ENCODE results near the gene SH3BP2.
"Not testable (repeated sequence)": the region's sequence is repeated elsewhere in the genome, so short reads cannot be mapped to it uniquely, and the experiment has no call there.

The SH3BP2 gene

DNA sequence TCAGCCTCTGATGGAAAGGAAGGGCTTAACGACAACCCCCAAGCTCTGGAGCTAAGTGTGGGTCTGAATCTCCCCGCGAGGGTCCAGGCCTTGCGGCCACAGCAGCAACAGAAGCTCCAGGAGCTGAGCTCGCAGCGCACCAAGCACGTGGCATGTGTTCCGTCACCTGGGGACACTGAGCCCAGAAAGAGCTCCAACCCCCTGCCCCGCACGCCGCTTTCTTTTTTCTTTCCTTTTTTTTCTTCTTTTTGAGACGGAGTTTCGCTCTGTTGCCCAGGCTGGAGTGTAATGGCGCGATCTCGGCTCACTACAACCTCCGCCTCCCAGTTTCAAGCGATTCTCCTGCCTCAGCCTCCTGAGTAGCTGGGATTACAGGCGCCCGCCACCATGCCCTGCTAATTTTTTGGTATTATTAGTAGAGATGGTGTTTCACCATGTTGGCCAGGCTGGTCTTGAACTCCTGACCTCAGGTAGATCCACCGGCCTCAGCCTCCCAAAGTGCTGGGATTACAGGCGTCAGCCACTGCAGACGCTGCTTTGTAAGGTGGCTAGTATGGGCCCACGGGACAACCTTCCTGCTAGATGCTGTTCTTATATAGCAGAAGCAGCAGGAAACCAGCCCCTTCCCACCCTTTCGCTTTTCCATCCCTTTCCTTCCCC is 36.1 kb upstream of the SH3BP2 start:
- TF ChIP-seq, protein P1, sequence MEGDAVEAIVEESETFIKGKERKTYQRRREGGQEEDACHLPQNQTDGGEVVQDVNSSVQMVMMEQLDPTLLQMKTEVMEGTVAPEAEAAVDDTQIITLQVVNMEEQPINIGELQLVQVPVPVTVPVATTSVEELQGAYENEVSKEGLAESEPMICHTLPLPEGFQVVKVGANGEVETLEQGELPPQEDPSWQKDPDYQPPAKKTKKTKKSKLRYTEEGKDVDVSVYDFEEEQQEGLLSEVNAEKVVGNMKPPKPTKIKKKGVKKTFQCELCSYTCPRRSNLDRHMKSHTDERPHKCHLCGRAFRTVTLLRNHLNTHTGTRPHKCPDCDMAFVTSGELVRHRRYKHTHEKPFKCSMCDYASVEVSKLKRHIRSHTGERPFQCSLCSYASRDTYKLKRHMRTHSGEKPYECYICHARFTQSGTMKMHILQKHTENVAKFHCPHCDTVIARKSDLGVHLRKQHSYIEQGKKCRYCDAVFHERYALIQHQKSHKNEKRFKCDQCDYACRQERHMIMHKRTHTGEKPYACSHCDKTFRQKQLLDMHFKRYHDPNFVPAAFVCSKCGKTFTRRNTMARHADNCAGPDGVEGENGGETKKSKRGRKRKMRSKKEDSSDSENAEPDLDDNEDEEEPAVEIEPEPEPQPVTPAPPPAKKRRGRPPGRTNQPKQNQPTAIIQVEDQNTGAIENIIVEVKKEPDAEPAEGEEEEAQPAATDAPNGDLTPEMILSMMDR (IDR thresholded peaks at IDR 0.05; ENCODE audit: extremely low read depth, insufficient read depth, missing control alignments): no peak
- in situ Hi-C loops (cut with MboI; ENCODE audit: low pct_unique_long_range_greater_than_20kb, low sequenced_read_pairs, unreplicated experiment): no loop called here
- DNase-seq (ENCODE audit: low spot score): no peak

DNA sequence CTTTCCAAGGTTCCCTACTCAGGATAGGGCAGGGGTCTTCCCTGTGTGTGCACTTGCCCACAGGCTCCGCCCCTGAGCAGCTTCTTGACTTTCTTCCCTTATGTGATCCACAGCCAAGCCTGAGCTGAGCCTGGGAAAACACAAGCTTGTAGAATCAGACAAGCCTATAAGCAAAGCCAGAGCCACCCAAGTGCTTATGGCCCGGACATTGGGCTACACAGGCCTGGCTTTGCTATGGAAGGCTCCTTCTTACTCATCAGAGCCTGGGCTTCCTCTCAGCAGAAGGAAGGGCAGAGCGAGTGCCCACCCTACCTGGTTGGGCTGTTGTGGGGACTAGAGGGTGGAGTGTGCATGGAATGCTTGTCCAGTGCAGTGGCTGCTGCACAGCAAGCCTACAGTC is 35.5 kb upstream of the SH3BP2 start:
- no peak for DNase-seq (ENCODE audit: low spot score)
- TF ChIP-seq, protein P1 (IDR thresholded peaks at IDR 0.05; ENCODE audit: extremely low read depth, insufficient read depth, missing control alignments): no peak
- in situ Hi-C loops (cut with MboI; ENCODE audit: low pct_unique_long_range_greater_than_20kb, low sequenced_read_pairs, unreplicated experiment): no loop called here

DNA sequence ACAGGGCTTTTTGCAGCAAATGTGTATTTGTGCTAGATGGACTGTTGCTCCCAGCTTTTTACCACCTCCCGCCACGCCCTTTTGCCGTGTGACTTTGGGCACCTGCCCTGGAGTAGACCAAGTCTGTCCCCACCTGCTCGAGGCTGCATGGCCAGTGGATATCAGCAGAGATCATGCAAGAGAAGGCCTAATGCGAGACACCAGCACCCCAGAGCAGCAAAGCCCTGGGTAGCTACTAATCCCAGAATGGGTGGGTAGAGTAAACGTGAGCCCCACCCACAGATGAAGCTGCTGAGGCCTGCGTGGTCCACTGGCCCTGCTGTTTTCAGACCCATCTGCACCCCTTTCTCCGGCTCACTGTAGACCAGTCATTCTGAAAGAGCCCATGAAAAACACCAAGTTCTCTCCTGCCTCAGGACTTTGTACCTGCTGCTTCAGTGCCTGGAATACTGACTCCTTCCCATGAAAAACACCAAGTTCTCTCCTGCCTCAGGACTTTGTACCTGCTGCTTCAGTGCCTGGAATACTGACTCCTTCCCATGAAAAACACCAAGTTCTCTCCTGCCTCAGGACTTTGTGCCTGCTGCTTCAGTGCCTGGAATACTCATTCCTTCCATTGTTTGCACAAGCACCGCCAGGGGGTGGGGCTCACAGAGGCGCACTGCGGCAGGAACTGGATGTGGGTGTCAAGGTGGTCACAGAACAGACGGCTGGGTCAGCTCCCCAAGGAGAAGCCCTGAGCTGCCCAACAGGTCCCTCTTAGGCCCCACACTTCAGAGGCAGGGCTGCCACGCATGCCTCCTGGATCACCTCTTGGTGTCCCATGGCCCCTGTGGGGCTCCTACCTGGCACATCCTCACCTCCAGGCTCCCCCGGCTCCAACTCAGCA is 31.6 kb upstream of the SH3BP2 start:
- no peak for DNase-seq (ENCODE audit: low spot score)
- TF ChIP-seq, protein P1 (IDR thresholded peaks at IDR 0.05; ENCODE audit: extremely low read depth, insufficient read depth, missing control alignments): no peak
- in situ Hi-C loops (cut with MboI; ENCODE audit: low pct_unique_long_range_greater_than_20kb, low sequenced_read_pairs, unreplicated experiment): no loop called here

- in situ Hi-C loops (cut with MboI; ENCODE audit: low pct_unique_long_range_greater_than_20kb, low sequenced_read_pairs, unreplicated experiment): no loop called here
- no peak for DNase-seq (ENCODE audit: low spot score)
- TF ChIP-seq, protein P1 (IDR thresholded peaks at IDR 0.05; ENCODE audit: extremely low read depth, insufficient read depth, missing control alignments): no peak
These were observed 30.8 kb upstream of the SH3BP2 start for GRCh38 chr4:2762048-2762447.

DNA sequence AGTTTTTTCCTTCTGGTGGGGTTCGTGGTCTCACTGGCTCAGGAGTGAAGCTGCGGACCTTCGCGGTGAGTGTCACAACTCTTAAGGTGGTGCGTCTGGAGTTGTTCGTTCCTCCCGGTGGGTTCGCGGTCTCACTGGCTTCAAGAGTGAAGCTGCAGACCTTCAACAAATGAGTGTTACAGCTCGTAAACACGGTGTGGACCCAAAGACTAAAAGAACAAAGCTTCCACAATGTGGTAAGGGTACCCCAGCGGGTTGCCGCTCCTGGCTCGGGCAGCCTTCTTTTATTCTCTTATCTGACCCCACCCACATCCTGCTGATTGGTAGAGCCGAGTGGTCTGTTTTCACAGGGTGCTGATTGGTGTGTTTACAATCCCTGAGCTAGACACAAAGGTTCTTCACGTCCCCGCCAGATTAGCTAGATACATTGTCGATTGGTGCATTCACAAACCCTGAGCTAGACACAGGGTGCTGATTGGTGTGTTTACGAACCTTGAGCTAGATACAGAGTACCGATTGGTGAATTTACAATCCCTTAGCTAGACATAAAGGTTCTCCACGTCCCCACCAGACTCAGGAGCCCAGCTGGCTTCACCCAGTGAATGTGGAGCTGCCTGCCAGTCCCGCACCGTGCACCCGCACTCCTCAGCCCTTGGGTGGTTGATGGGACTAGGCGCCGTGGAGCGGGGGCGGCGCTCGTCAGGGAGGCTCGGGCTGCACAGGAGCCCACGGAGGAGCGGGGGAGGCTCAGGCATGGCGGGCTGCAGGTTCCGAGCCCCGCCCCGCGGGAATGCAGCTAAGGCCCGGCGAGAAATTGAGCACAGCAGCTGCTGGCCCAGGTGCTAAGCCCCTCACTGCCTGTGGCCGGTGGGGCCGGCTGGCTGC is 30.2 kb upstream of the SH3BP2 start:
- in situ Hi-C loops (cut with MboI; ENCODE audit: low pct_unique_long_range_greater_than_20kb, low sequenced_read_pairs, unreplicated experiment); DNase-seq (ENCODE audit: low spot score): not testable (repeated sequence)

DNA sequence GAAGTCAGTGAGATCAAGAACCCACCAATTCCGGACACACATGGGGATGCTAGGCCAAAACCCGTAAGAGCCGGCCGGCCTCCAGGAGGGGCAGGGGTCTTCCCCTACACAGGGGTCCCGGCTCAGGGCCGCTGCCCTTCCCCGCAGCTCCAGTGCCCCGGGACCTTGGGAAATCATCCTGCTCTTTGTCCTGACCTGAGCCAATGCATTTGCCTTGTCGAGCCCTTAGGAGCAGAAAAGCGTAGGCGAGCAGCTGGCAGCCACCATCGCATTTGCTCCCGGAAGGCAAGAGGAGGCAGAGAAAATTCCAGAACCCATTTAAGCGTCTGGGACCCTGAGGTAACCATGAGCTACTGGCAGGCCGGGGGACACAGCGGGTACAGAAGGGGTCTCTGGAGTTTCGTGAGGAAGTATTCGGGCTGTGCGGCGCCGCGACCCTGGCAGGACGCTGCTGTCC is 29.3 kb upstream of the SH3BP2 start:
- DNase-seq (ENCODE audit: low spot score): no peak
- TF ChIP-seq, protein P1 (IDR thresholded peaks at IDR 0.05; ENCODE audit: extremely low read depth, insufficient read depth, missing control alignments): no peak
- in situ Hi-C loops (cut with MboI; ENCODE audit: low pct_unique_long_range_greater_than_20kb, low sequenced_read_pairs, unreplicated experiment): no loop called here

Measured in GM13977 (cell line).